ENCODE measurements around the gene STAT4. TPM values are rescaled to one million over a fixed set of nuclear protein-coding genes. Genes with fewer than 3 reads are reported as not detected.
A peak's percentile ranks its signal among the peaks of the same experiment; 100 is the strongest.

Gene STAT4
- polyA plus RNA-seq, 3 donors from 2014 or later = 80.6 to 143 (median 91.7) TPM

GRCh38 chr2:191169456-191170300 is 18.9 kb upstream of the STAT4 start:
- peaks cover 6 to 14% of the 10 kb centered on the region in 2 donors for H3K4me1 Mint-ChIP-seq
- H3K27me3 Mint-ChIP-seq (ENCODE audit: low read depth in 3 of 3) = peaks cover 0 to 4% (median 0%) of the 10 kb centered on the region in 3 donors
- H3K36me3 Mint-ChIP-seq = no peaks in the 10 kb centered on the region
- H3K9me3 Mint-ChIP-seq = no peaks in the 10 kb centered on the region
- no peak overlapping the region for H3K4me3 Mint-ChIP-seq
- no peak for DNase-seq
- no peak overlapping the region for H3K27ac Mint-ChIP-seq

DNA sequence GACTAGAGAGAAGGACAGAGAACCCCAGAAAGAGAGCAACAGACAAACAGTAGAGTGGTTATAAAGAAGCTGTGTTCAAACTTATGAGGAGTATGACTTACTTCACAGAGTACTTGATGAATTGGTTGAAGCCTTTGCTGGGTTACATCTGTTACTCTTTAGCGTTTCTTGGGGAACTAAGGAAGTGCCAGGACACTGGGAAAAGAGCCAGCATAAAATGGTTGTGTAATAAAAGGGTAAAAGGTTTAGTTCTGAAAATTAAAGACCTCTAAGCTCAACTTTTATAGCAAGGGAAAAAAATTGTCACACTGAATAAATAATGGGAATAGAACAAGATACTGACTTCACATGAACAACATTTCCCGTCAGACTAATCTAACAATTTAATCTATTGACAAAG is 17.0 kb upstream of the STAT4 start:
- no peak overlapping the region for H3K4me3 Mint-ChIP-seq
- H3K27me3 Mint-ChIP-seq (ENCODE audit: low read depth in 3 of 3) = peaks cover 0 to under 1% (median 0%) of the 10 kb centered on the region in 3 donors
- H3K4me1 Mint-ChIP-seq = peaks cover 4 to 11% of the 10 kb centered on the region in 2 donors
- no peaks in the 10 kb centered on the region for H3K36me3 Mint-ChIP-seq
- no peak for DNase-seq
- H3K9me3 Mint-ChIP-seq = no peaks in the 10 kb centered on the region
- H3K27ac Mint-ChIP-seq = peak overlapping the region in 1 of 6 donors; percentile 17

DNA sequence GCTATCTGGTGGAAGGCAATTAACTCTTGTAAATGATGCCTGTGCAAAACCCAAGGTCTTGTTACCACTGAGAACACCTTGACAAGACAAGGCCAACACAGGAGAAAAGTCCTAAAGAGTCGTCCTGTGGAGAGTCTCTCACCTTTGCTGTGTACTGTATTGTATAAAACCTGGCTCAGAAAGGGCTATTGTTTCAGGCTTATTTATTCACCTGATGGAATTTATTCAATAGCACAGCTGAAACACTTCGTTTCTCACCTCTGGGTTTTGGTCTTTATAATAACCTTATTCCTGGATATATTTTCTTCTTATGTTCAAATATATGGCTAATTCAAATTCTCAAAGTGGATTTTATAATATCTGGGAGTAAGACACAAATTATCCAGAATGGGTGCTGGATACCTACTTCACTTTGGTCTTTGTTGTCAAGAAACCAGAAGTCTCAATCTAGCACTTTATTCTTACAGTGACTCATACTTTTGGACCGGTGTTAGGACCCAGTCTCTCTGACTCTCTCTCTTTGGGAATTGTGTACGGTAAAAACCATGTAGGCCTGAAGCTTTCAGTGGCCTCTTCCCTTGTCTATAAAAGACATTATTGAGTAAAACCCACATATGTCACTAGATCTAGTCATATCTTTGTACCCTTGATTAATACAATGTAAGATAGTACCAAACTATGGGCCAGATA is 16.1 kb upstream of the STAT4 start:
- DNase-seq = no peak
- Mint-ChIP-seq H3K27ac (no peak overlapping the region), H3K27me3 (ENCODE audit: low read depth in 3 of 3) (no peaks in the 10 kb centered on the region), H3K4me3 (no peak overlapping the region), H3K9me3 (no peaks in the 10 kb centered on the region), H3K36me3 (no peaks in the 10 kb centered on the region), H3K4me1 (peaks cover 4 to 8% of the 10 kb centered on the region in 2 donors)

DNA sequence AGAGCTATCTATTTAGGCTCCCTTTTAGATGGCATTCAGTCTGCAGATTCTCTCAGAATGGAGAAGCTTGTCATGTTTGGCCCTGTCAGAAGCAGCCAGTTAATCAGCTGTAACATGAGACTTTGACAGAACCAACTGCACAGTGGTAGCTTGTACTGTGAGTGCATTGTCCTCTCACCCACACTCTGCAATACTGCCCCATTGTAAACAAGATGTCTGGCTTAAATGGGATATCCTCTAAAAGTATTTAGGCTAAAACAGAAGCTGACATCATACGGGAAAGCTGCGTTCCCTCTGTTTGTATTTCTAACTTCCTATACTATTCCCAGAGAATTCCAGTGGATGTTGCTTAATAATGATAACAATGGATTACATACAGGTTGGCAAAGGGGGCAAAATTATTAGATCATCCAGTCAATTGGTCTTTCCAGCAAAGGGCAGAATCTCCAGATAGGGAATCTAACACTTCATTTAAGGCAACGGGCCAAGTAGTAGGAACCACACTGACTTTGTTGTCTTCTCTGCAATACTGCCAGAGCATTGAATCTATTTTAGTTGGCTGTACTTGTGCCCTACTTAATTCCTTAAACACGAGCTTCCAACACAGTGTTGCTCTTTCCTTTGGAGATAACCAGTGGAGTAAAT is 15.4 kb upstream of the STAT4 start:
- H3K4me1 Mint-ChIP-seq = peaks cover 4 to 8% of the 10 kb centered on the region in 2 donors
- no peaks in the 10 kb centered on the region for H3K9me3 Mint-ChIP-seq
- H3K4me3 Mint-ChIP-seq = no peak overlapping the region
- no peaks in the 10 kb centered on the region for H3K36me3 Mint-ChIP-seq
- no peaks in the 10 kb centered on the region for H3K27me3 Mint-ChIP-seq (ENCODE audit: low read depth in 3 of 3)
- no peak overlapping the region for H3K27ac Mint-ChIP-seq
- no peak for DNase-seq

- Mint-ChIP-seq H3K9me3 (no peaks in the 10 kb centered on the region), H3K4me3 (no peak overlapping the region), H3K4me1 (peaks cover 7 to 8% of the 10 kb centered on the region in 2 donors), H3K36me3 (no peaks in the 10 kb centered on the region), H3K27ac (peak overlapping the region in 1 of 6 donors; percentile 11), H3K27me3 (ENCODE audit: low read depth in 3 of 3) (no peaks in the 10 kb centered on the region)
- peak; percentile 42 to 50 (median 49) for DNase-seq
Observed at GRCh38 chr2:191165176-191165643, 14.4 kb upstream of the STAT4 start.

GRCh38 chr2:191158747-191159146 is 8.0 kb upstream of the STAT4 start:
- H3K27me3 Mint-ChIP-seq (ENCODE audit: low read depth in 3 of 3) = no peaks in the 10 kb centered on the region
- DNase-seq = no peak
- H3K4me3 Mint-ChIP-seq = no peak overlapping the region
- no peak overlapping the region for H3K27ac Mint-ChIP-seq
- H3K4me1 Mint-ChIP-seq = peaks cover 22 to 24% of the 10 kb centered on the region in 2 donors
- no peaks in the 10 kb centered on the region for H3K9me3 Mint-ChIP-seq
- peaks cover 0 to 3% (median 0%) of the 10 kb centered on the region in 3 donors for H3K36me3 Mint-ChIP-seq

GRCh38 chr2:191158193-191158592 is 7.4 kb upstream of the STAT4 start:
- peaks cover 27 to 28% of the 10 kb centered on the region in 2 donors for H3K4me1 Mint-ChIP-seq
- peaks cover 0 to 3% (median 0%) of the 10 kb centered on the region in 3 donors for H3K36me3 Mint-ChIP-seq
- H3K4me3 Mint-ChIP-seq = no peak overlapping the region
- H3K9me3 Mint-ChIP-seq = no peaks in the 10 kb centered on the region
- H3K27ac Mint-ChIP-seq = no peak overlapping the region
- no peaks in the 10 kb centered on the region for H3K27me3 Mint-ChIP-seq (ENCODE audit: low read depth in 3 of 3)
- DNase-seq = no peak

DNA sequence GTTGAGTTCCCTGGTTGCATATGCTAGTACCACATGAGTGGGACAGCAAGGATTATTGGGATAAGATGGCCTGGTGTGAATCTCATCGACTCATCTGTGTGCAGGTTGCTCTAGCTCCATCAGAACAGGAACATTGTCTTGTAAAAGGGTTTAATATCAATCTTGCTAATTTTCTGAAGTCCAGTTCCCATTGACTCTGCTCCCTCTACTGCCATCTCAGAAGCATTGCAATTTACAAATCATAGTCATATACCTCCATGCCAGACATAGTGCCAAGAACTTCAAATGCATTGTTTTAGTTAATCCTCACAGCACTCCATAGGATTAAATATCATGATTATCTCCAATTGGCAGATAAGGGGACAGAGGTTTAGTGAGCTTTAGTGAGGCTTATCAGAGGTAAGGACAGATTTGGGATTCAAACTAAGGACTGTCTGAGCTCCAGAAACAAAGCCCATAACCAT is 4.8 kb upstream of the STAT4 start:
- no peaks in the 10 kb centered on the region for H3K9me3 Mint-ChIP-seq
- H3K27me3 Mint-ChIP-seq (ENCODE audit: low read depth in 3 of 3) = peaks cover 7 to 10% (median 8%) of the 10 kb centered on the region in 3 donors
- H3K4me1 Mint-ChIP-seq = peaks cover 50 to 52% of the 10 kb centered on the region in 2 donors
- peak; percentile 53 to 66 (median 58) for DNase-seq
- peaks cover 0 to 3% (median 0%) of the 10 kb centered on the region in 3 donors for H3K36me3 Mint-ChIP-seq
- H3K27ac Mint-ChIP-seq = peak overlapping the region in 5 of 6 donors; percentile 5 to 80 (median 72)
- peak overlapping the region in 2 of 5 donors; percentile 15 to 35 for H3K4me3 Mint-ChIP-seq

DNA sequence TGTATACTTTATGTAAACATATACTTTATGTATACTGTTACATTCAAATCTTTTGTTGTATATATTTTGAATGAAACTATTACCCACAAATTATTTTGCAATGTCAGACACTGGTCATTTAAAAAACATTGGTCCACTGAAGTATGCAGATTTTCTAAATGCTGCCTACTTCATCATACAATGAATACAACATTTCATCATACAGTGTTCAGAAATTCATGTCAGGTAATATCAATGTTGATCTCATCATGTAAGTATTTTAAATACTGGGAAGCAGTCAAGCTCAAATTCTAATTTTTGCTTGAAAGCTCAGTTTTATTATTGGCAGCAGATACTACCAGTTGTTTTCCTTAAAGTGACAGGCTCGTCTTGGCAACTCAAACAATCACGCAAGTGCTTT is 2.9 kb upstream of the STAT4 start:
- DNase-seq = no peak
- Mint-ChIP-seq H3K27me3 (ENCODE audit: low read depth in 3 of 3) (peaks cover 12 to 19% (median 19%) of the 10 kb centered on the region in 3 donors), H3K9me3 (no peaks in the 10 kb centered on the region), H3K4me1 (peaks cover 51 to 63% of the 10 kb centered on the region in 2 donors), H3K36me3 (peaks cover 0 to 4% (median 0%) of the 10 kb centered on the region in 3 donors), H3K27ac (peak overlapping the region in 4 of 6 donors; percentile 5 to 96 (median 28)), H3K4me3 (no peak overlapping the region)

- H3K4me3 Mint-ChIP-seq = peak overlapping the region; percentile 48 to 89 (median 76)
- peaks cover 62 to 74% of the 10 kb centered on the region in 2 donors for H3K4me1 Mint-ChIP-seq
- H3K9me3 Mint-ChIP-seq = no peaks in the 10 kb centered on the region
- peak overlapping the region; percentile 95 to 99 (median 96) for H3K27ac Mint-ChIP-seq
- peak; percentile 79 to 82 (median 81) for DNase-seq
- peaks cover 12 to 21% (median 20%) of the 10 kb centered on the region in 3 donors for H3K27me3 Mint-ChIP-seq (ENCODE audit: low read depth in 3 of 3)
- peaks cover 6 to 10% (median 7%) of the 10 kb centered on the region in 3 donors for H3K36me3 Mint-ChIP-seq
Observed at GRCh38 chr2:191152482-191153240, 1.9 kb upstream of the STAT4 start.

DNA sequence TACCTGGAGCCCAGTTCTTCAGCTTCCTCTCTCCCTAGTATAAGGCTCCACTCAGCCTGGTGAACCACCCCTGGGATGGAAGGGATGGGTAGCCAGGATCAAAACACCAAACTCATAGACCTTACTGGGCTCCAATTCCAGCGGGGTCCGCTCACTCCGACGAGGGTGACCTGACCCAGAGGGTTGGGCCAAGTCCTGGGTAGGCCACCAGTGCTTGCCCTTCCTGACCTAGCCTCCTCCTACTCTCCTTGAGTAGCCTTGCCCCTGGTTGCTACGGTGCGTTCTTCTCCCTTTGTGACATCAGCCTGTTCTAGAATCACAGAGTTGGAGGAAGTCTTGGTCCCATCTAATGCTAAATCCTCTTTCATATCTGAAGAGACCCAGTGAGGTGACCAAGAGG is 537 bp upstream of the STAT4 start:
- Mint-ChIP-seq H3K36me3 (peaks cover 13 to 21% (median 16%) of the 10 kb centered on the region in 3 donors), H3K27ac (peak overlapping the region; percentile 95 to 99 (median 96)), H3K4me3 (peak overlapping the region; percentile 89 to 98 (median 96)), H3K9me3 (no peaks in the 10 kb centered on the region), H3K27me3 (ENCODE audit: low read depth in 3 of 3) (peaks cover 12 to 23% (median 21%) of the 10 kb centered on the region in 3 donors), H3K4me1 (peaks cover 74 to 87% of the 10 kb centered on the region in 2 donors)
- no peak for DNase-seq

DNA sequence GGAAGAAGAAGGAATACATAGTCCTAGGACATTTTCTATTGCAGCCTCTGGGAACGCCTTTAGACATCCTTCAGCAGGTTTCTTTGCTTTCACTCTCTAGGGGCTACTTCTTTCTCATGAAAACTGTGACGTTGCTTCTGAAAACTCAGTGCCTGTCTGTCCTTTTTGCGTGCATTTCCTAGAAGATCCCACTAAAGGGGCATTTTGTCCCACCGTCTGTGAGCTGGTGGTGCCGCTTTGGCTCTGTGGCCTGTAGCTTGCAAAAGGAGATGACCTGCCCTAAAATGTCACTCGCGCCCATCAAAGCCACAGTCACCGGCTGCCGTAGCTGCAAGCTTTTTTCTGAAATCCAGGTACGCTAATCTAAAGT is 579 bp downstream of the STAT4 start:
- Mint-ChIP-seq H3K9me3 (no peaks in the 10 kb centered on the region), H3K4me3 (peak overlapping the region; percentile 89 to 98 (median 96)), H3K27ac (peak overlapping the region; percentile 95 to 99 (median 96)), H3K4me1 (peaks cover 79 to 91% of the 10 kb centered on the region in 2 donors), H3K27me3 (ENCODE audit: low read depth in 3 of 3) (peaks cover 12 to 24% (median 23%) of the 10 kb centered on the region in 3 donors), H3K36me3 (peaks cover 23 to 28% (median 23%) of the 10 kb centered on the region in 3 donors)
- DNase-seq = peak in 2 of 3 donors; percentile 63 to 67

GRCh38 chr2:191149391-191149790 is 1.4 kb downstream of the STAT4 start:
- H3K36me3 Mint-ChIP-seq = peaks cover 25 to 31% (median 28%) of the 10 kb centered on the region in 3 donors
- H3K27me3 Mint-ChIP-seq (ENCODE audit: low read depth in 3 of 3) = peaks cover 12 to 24% (median 23%) of the 10 kb centered on the region in 3 donors
- peak in 2 of 3 donors; percentile 25 to 38 for DNase-seq
- H3K4me3 Mint-ChIP-seq = peak overlapping the region; percentile 89 to 98 (median 96)
- peaks cover 76 to 91% of the 10 kb centered on the region in 2 donors for H3K4me1 Mint-ChIP-seq
- H3K27ac Mint-ChIP-seq = peak overlapping the region; percentile 95 to 99 (median 96)
- no peaks in the 10 kb centered on the region for H3K9me3 Mint-ChIP-seq
